Left kidney (tissue), 2 donors: Measurements from ENCODE around the gene LYSMD4. TPM values are rescaled to one million over a fixed set of nuclear protein-coding genes. Genes with fewer than 3 reads are reported as not detected.

Experiments used
- DNase-seq: peaks from one replicate; pipeline ENCODE4 v3.0.0-alpha.2; 2013
- polyA plus RNA-seq: library from polyadenylated mRNA; unstranded; fragments of 120-200 nt; gene quantifications from one replicate; pipeline ENCODE4 v1.2.1, GENCODE V29; 2013; ENCODE audit not compliant: insufficient read length

Gene LYSMD4
- polyA plus RNA-seq, 1 donor: 15.6 TPM

DNA sequence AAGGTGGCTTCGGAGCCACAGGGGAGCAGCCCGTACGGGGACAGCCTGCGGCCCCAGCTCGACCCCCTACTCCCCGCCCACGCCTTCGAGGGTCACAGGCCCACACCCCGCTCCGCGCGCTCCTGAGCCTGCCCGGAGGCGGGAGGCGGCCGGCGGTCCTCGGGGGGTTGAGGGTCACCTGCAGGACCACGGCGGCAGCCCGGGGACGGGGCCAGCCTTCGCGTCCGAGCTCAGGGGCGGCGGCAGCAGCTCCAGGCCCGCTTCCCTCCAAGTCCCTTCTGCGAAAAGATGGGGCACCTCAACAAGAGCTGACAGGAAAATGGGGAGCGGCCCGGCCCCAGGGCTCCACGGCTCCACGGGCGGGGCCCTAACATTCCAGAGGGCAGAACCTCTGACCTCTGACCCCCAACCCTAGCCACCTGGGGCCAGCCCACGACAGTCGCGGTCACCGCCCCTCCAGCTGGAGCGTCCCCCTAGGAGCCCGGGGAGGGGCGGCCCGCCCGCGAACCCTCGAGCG is 428 bp downstream of the LYSMD4 start:
- DNase-seq: no peak

DNA sequence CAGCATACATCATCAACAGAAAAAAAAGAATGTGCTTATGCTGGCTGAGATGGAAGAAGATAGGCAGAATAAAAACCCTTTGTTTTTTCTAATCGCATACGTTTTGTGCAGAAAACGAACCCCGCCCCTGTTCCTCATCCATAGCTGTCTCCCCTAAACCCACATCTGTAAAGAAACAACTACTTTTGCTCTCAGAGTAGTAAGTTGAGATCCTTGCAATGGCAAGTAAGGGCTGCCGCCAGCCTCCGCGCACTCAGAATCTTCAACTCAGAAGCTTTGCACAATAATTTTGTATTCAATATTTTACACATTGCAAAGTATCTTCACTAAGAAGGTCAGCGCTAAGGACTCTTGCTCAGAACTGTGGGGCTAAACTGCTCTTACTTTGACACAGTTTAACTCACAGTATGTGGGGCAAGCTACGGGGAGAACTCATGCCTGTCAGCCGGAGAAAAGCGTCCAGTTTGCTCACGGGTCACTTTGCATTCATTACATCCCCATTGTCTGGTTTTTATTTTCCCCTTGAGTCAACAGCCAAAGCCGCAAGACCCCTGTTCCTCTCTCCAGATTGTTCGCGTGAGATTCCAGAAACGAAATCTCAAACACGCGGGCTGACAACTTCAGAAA is 1.0 kb downstream of the LYSMD4 start:
- no peak for DNase-seq

DNA sequence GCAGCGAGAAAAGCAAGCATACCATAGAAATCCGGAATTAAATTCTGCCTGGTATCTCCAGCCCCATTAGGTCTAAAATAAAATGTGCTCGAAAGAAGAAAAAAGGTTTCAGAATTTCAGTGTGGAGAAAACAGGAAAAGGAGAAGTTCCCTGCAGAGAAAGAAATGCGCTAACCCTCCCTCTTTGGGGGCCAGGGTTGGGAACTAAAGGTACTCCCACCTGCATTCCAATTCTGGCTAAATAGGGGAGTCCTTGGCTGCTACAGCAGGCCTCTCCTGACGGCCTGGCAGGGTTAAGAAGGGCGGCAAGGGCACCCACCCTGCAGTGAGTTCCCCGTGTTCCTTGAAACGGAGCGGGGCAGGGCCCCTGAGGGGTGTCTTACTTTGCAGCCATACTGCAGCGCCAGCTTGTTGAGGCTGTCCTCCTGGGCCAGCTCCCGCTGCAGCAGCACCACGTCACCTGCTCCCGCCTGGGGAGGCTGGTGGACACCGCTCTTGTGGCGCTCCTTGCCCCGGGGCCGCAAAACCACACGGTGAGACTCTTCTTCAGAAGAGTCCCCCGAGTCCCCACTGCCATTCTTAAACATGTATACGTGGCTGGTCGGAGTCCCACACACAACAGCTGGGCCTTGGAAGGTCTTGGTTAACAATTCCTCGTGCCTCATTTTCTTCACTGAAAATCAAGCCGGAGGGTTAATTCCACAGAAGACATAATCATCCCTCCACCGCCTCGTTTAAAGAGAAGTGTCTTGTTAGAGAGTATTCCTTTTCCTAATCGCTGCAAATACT is 1.7 kb downstream of the LYSMD4 start:
- DNase-seq: no peak

DNA sequence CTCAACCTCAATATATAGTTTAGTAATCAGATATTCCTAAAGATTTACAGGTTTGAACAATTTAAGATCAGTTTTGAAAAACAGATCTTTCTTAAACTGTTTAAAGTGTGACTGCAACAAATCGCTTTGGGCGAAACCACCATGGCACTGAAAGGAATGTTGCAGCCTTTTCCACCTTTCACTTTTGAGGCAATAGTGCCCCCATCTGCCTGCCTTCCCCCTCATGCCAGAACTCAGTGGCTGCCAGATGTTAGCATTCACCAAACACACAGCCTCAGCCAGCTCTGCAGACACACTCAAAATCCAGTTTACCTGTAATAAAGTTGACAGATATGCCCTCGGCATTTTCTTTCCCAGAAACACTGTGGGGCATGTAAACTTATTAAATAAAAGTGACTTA is 3.3 kb downstream of the LYSMD4 start:
- no peak for DNase-seq

DNA sequence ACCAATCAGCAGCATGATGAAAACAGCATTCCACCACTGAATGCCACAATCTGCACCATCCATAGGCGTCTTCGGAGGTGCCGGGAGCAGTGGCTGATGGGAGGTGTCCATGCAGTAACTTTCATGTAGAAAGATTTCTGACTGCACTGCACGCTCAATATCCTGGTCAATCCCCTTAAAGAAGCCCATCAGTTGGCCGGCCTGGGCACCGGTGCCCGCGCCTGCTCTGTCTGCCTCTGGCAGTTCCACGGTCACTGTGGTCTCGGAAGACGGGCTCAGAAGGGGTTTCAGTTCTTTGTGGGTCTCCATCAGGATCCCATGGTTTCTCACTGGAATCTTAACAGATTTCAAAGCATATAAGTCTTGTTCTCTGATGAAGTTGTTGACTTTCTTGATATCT is 3.9 kb downstream of the LYSMD4 start:
- no peak for DNase-seq

DNA sequence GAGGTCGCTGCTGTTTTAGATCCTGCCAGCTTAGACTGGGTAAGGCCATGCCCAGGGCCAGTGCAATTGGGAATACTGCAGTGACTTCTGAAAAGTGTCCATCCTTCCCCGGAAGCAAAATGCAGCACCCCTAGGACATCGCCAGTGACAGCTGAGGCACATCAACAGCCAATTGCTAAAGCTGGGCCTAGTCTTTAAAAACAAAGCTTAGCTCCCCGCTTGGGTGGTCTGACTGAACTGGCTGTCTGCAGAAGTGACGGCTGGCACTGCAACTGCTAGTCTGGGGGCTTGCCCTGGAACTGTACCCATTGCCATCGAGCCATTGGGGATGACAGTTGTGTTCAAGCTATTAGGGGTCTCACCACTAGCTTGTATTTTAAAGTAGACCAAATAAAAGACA is 4.3 kb downstream of the LYSMD4 start:
- no peak for DNase-seq

DNA sequence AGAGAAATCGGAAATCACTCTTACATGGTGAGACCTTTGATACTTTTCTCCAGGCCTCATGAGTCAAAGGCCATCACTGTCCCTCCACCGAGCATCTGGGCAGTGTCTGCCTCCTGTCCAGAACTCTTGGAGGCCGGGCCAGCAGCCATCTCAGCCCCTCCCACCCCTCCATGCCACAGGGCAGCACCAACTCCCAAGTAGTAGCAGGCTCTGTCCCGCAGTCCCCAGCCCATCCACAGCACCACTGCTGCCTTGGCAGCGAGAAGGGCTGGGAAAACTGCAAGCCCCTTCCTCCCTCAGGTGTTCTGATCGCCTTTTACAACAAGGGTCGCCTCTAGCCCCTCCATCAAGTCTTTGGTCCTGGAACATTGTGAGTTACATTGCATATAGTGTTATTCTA is 5.5 kb downstream of the LYSMD4 start:
- no peak for DNase-seq

DNA sequence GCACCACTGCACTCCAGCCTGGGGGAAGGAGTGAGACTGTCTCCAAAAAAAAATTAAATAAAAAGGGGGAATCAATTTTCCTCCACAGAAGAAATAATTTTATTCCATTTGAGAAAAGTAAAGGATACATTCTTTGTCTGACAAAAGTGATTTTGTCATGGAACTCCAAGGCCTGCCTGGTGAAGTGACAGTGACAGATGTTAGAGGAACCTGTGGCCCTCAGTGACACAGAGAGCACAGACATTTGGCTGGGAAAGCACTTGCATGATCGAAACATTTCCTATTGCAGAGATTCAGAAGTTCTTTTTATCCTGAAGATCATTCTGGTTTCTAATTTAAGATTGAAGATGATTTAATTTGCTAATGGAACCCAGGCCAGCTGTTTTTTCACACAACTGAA is 5.9 kb downstream of the LYSMD4 start:
- DNase-seq: no peak

DNA sequence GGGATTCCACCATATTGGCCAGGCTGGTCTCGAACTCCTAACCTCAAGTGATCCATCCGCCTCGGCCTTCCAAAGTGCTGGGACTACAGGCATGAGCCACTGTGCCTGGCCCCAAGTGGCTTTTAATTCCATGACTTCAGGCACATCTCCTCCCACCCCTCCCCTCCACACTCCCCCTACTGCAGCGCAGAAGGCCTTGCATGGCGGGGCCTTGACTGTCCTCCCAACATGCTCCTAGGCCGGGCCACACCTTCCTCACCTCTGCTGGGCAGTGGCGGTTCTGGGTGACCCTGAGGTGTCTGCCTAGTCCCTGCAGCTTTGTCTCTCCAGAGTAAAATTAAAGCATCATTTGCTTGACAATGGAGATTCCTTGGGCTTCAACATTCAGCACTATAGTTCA is 6.9 kb downstream of the LYSMD4 start:
- DNase-seq: no peak

DNA sequence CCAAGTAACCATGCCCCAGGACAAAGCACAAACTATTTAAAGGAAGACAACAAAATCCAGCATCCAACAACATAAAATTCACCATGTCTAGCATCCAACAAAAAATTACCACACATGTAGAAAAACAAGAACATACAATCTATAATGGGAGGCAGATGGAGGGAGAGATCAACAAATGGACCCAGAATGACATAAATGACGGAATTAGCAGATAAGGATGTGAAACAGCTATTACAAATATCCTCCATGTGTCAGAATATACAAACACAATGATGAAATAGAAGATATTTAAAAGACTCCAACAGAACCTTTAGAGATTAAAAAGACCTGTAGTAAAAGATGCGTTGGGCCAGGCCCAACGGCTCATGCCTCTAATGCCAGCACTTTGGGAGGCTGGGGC is 10.8 kb downstream of the LYSMD4 start:
- DNase-seq: no peak

DNA sequence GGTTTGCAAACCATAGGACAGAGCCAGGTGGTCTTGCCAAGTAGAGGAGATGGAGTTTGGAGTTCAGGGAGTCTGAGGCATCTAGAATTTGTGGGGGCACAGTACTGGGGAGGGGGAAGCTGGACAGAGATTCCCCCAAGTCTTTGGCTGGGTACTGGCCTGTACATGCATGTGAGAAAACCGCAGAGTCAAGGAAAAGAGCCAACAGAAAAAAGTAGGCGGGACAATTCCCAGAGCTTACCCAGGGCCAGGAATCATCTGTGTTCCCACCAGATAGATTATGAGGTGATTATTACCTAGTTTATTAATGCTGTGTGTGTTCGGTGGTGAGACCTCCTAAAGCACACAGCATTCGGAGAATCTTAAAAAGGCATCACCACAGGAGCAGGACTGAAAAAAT is 11.3 kb downstream of the LYSMD4 start:
- no peak for DNase-seq

DNA sequence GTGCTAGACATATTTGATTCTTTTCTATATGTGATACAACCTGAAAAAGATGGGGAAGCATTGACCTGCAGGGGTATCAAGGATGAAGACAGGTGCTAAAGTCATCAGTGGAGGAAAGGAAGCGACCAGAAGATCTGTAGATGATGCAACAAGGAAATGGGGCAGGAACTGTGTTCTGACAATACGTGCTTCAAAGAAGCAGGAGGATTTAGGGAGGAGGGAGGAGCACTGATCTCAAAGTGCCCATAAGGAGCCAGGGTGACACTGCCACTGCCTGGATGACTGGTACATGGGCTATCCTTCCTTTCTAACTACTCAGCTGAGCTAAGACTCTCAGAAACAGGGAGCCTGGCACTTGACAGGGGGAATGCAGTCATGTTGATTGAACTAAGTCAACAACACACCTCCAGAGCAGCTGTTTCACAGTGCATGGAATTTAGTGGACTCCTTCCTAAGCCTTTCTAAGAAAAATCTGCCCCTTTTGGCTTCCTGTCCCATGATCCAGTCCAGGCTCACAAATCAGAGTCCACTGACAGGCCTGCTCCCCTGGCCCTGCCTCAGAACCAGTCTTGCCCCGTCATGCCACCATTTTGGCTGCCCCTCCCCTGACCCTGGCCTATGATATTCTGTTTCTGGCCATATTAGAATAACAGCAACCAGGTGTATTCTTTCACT is 12.0 kb downstream of the LYSMD4 start:
- no peak for DNase-seq

DNA sequence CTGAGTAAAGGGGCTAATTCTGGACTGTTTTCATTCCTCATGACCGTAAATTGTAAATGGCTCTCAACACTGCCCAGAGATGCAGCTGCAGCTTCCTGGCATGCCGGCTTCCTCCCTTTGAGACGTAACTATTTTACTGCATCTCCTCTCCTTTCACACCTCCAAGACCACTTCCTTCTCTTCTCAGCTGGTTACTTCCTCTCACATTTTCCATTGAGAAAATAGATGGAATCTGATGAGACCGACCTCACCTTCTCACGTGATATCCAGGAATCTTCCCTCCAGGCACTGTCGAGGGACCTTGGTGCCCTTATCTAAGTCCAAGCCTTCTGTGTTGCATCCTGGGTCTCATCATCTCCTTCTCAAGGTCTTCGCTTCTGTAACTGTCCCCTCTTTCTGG is 12.7 kb downstream of the LYSMD4 start:
- no peak for DNase-seq

DNA sequence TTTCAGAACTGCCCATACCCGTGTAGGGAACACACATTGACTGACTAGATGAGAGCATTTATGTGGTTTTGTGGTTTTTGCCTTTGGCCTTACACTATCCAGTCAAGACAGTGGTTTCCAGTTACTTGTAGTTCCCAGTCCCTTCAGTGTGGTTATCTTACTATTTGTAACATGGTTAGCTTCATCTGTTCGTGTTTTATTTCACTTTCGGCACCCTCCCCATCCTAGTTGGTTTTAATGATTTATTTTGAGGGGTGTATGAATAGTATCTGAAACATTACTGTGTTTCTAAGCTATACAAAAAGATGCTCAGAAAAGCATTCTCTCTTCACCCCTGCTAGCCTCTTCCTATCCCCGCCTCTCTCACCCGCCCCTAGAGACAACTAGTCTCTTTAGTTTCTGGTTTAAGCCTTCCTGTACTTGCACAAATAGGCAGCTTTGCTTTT is 14.1 kb downstream of the LYSMD4 start:
- DNase-seq: no peak

DNA sequence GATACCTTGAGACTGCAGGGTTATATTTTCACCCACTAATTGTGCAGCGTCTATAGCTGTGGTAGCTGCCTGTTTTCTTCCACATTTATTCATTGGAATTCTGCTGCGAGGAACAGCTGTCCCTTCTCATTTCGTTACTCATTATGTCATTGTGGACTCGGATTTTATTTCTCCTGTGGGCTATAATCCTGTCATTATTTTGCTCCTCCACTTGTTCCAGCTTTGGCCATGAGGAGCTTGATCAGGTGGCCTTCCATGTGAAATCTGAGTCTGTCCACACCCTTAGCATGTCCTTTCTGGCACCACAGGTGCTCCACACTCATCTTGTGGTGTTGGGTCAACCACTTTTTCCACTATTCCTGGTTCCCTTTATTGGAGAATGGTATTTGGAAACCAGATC is 14.8 kb downstream of the LYSMD4 start:
- no peak for DNase-seq

DNA sequence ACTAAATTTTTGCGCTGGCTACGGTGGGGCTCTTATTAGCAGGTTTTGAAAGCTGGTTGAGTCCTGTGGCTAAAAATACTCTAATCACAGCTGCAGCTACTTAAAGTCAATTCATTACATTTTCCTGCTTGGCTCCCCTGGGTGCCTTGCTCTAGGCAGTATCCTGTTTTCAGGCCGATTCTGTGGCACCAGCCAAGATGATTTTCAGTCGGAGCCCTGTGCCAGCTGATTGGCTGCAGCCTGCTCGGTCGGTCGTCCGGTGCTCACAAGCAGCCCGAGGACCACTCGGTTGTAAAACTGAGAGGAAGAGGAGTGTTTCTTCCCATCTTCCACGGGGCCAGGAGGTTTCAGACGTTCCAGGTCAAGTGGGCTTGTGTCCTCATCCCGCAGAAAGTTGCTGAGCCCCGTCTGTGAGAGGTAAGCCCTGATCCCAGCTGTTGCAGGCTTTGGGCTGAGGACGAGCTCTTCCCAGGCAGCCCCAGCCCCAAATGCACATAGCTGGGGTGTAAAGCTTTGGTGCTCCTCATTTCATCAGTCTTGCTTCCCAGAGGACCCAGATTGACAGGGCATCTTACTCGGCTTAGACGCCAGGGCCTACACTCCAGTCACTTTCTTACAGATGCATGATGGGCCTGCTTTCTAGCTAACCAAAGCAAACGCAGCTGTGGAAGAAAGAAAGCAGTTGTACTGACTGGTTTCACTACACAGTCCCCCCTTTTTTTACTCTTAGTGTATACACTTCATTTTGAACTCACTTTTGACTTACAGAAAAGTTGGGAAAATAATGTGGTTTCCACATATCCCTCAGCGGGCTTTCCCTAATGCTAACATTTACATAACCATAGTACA is 15.9 kb downstream of the LYSMD4 start:
- no peak for DNase-seq

DNA sequence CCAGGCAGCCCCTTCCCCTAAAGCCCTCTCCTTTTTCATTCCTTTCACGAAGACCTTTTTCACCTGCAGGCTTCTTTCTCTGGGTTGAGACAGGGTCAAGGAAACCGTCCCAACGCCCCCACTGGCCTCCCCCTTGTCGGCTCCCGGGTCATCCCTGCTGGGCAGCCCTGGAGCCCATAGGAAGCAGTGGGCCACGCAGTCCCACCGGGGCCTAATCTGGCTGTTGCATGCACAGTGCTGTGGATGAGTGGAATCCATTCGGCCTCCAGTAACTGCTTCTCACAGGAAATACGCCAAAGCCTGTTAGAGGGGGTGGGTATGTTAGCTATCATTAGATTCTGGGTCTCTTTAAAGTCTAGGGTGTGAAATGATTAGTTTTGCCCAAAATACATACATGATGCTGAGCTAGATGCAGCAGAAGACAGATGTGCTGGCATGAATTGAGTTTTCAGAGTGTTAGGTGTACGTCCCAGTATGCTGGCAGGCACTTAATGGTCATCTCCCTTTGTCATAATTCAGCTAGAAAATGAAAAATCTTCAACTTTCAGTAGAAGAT is 16.6 kb downstream of the LYSMD4 start:
- no peak for DNase-seq

DNA sequence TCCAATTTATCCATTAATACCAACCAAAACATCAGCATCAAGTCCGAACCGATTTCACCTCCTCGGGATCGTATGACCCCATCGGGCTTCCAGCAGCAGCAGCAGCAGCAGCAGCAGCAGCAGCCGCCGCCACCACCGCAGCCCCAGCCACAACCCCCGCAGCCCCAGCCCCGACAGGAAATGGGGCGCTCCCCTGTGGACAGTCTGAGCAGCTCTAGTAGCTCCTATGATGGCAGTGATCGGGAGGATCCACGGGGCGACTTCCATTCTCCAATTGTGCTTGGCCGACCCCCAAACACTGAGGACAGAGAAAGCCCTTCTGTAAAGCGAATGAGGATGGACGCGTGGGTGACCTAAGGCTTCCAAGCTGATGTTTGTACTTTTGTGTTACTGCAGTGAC is 20.8 kb downstream of the LYSMD4 start:
- DNase-seq: no peak

DNA sequence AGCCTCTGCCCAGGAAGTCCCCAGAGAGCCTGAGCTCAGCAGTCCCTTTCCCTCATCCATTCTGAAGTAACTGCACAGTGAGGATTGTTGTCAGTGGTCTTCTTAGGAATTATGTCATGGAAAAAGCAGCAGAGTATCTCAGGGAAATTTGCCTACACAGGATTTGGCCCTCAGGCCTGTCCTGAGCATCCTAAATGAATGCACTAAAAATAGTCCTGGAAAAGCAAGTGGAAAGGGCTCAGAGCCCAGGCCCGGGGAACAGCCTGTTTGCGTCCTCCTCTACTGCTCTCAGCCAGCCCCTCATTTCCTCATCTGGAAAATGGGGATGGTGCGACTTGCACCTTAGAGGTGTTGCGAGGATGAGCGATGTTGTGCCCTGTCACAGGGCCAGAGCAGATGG is 21.6 kb downstream of the LYSMD4 start:
- DNase-seq: no peak

DNA sequence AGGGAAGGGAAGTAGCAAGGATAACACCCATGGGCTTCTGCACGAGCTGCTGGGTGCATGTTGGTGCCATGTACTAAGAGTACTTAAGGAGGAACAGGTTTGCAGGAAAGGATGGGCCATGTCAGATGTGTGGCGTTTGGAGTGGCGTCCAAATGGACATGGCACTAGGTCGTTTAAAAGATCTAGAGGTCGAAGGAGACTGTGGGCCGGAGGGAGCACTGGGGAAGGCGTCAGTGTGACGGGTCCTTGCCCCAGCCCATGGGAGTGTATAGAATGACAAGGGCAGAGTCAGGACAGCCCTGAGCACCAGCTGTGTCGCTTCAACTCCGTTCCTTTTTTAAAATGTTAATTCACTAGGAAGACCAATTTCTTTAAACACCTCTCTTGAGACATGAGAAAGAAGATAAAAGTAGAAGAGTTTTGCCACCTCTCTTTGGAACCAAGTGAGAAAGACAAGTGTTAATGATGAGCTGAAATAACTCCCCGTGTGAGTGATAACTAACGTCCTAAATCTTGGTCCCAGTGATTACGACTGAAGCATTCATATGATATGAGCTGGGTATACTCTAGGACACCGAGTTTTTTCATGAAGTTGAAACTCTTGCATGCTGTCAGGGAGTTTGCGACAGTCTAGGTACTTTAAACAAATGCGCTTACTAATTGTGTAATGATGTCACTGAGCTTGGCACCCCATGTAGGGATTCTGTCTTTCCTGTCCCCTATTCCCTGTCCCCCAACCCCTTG is 23.8 kb downstream of the LYSMD4 start:
- DNase-seq: no peak

DNA sequence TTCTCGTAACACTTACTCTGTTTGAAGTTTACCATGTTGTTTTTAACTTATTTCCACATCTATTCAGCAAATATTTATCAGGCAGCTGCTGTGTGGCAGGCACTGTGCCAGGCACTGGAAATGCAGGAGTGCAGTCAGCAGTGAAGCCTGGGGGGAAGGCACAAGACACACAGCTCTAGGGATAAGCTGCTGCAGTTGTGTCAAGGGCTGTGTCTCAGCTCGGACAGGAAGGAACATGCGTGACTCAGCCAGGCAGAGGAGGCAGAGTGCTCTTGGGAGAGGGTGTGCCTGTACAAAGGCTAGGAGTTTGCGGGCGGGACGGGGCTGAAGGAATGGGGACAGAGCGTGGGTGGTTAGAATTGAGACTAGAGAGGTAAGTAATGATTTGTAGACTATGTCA is 24.7 kb downstream of the LYSMD4 start:
- DNase-seq: no peak
